WTC11 (cell line): Measurements from ENCODE around the gene MSS51.

Experiments
- CTCF ChIP-seq: fragments of 200-600 bp; IDR thresholded peaks from 2 replicates; pipeline ENCODE4 v1.8.0; 2022; ENCODE audit warnings: antibody characterized with exemption
- NFYB ChIP-seq: sonication (generic); formaldehyde crosslinking; conservative IDR thresholded peaks from 2 replicates; pipeline ENCODE4 v1.8.0; 2022; ENCODE audit warnings: low read depth, missing genetic modification reagents
- USF2 ChIP-seq: sonication (generic); formaldehyde crosslinking; IDR thresholded peaks from 2 replicates; pipeline ENCODE4 v1.8.1; 2023; ENCODE audit warnings: mild to moderate bottlenecking, missing genetic modification reagents, moderate library complexity
- TF ChIP-seq, protein P1 (sequence below): sonication (generic); formaldehyde crosslinking; IDR thresholded peaks from 2 replicates; pipeline ENCODE4 v1.8.0; 2022; ENCODE audit warnings: missing genetic modification reagents

DNA sequence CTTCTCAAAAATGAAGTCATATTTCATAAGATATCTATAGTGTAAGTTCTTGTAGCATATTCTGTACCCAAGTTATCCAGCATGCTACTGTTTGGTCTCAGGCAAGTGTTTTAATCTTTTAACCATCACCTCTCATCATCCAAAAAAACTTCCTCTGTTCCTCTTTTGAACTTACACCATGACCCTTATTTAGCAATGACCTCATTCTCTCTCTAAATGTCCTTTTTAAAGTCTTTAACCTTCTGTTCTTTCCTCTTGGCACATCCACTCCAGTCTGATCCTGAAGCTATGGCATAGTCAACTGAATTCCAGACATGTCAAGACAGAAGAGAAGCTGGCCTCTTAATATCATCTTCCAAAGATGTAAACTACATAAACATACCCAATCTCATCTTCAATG, 36.2 kb upstream of the MSS51 start:
- TF ChIP-seq USF2 (CRISPR knock-in tag), result no peak
- no peak for TF ChIP-seq CTCF
- TF ChIP-seq, protein P1, sequence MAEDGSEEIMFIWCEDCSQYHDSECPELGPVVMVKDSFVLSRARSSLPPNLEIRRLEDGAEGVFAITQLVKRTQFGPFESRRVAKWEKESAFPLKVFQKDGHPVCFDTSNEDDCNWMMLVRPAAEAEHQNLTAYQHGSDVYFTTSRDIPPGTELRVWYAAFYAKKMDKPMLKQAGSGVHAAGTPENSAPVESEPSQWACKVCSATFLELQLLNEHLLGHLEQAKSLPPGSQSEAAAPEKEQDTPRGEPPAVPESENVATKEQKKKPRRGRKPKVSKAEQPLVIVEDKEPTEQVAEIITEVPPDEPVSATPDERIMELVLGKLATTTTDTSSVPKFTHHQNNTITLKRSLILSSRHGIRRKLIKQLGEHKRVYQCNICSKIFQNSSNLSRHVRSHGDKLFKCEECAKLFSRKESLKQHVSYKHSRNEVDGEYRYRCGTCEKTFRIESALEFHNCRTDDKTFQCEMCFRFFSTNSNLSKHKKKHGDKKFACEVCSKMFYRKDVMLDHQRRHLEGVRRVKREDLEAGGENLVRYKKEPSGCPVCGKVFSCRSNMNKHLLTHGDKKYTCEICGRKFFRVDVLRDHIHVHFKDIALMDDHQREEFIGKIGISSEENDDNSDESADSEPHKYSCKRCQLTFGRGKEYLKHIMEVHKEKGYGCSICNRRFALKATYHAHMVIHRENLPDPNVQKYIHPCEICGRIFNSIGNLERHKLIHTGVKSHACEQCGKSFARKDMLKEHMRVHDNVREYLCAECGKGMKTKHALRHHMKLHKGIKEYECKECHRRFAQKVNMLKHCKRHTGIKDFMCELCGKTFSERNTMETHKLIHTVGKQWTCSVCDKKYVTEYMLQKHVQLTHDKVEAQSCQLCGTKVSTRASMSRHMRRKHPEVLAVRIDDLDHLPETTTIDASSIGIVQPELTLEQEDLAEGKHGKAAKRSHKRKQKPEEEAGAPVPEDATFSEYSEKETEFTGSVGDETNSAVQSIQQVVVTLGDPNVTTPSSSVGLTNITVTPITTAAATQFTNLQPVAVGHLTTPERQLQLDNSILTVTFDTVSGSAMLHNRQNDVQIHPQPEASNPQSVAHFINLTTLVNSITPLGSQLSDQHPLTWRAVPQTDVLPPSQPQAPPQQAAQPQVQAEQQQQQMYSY (CRISPR knock-in tag), result no peak
- TF ChIP-seq NFYB (CRISPR knock-in tag), result no peak
